NCI-H748 treated with DMSO at 0.1 percent for 48 hours (cell line): ENCODE results near the gene ELK1.
"Not testable (repeated sequence)": the region's sequence is repeated elsewhere in the genome, so short reads cannot be mapped to it uniquely, and the experiment has no call there.

Experiments
- DNase-seq: peaks from one replicate; lab custom pipeline; 2025; lab: John Stamatoyannopoulos, UW

ELK1 gene

GRCh38 chrX:47650164-47651042, at the start of gene ELK1:
Gene ELK1 (minus strand): TSS chrX:47650563. CDS start chrX:47641441, 9,122 bp downstream.
- DNase-seq = peak; percentile 96

- DNase-seq = no peak
These were observed 46.8 kb upstream of the ELK1 start for GRCh38 chrX:47697181-47697580.

GRCh38 chrX:47690175-47690574, 39.8 kb upstream of the ELK1 start:
- no peak for DNase-seq

- peak; percentile 1 for DNase-seq
These were observed 36.9 kb upstream of the ELK1 start for GRCh38 chrX:47687263-47687662.

- DNase-seq = no peak
These were observed 33.5 kb upstream of the ELK1 start for GRCh38 chrX:47683829-47684205.

- no peak for DNase-seq
These were observed 32.9 kb upstream of the ELK1 start for GRCh38 chrX:47683184-47683828.

GRCh38 chrX:47675959-47676859, 25.8 kb upstream of the ELK1 start:
- not testable (repeated sequence) for DNase-seq

- DNase-seq = no peak
These were observed 24.4 kb upstream of the ELK1 start for GRCh38 chrX:47674776-47675175.

GRCh38 chrX:47665797-47666196, 15.4 kb upstream of the ELK1 start:
- DNase-seq = not testable (repeated sequence)

- DNase-seq = no peak
These were observed 14.4 kb upstream of the ELK1 start for GRCh38 chrX:47664737-47665136.

GRCh38 chrX:47662144-47662657, 11.8 kb upstream of the ELK1 start:
- DNase-seq = no peak

- DNase-seq = no peak
These were observed 11.2 kb upstream of the ELK1 start for GRCh38 chrX:47661539-47661938.

- no peak for DNase-seq
These were observed 9.0 kb upstream of the ELK1 start for GRCh38 chrX:47659421-47659726.

- peak; percentile 96 for DNase-seq
These were observed 8.5 kb upstream of the ELK1 start, which contains the start of gene UXT for GRCh38 chrX:47658684-47659420. Gene UXT (minus strand): TSS chrX:47659180. CDS start chrX:47658927, 253 bp downstream.

GRCh38 chrX:47658301-47658683, 7.9 kb upstream of the ELK1 start:
- no peak for DNase-seq

GRCh38 chrX:47651043-47651905, 911 bp upstream of the ELK1 start:
- no peak for DNase-seq

GRCh38 chrX:47649781-47650163, 591 bp downstream of the ELK1 start:
- no peak for DNase-seq

- no peak for DNase-seq
These were observed 1.1 kb downstream of the ELK1 start for GRCh38 chrX:47649271-47649670.

- DNase-seq = no peak
These were observed 2.0 kb downstream of the ELK1 start for GRCh38 chrX:47648376-47648775.

GRCh38 chrX:47646636-47647035, 3.7 kb downstream of the ELK1 start:
- no peak for DNase-seq

- DNase-seq = no peak
These were observed 4.8 kb downstream of the ELK1 start for GRCh38 chrX:47645530-47645929.
